ENCODE results near the gene ST8SIA4.

DNA sequence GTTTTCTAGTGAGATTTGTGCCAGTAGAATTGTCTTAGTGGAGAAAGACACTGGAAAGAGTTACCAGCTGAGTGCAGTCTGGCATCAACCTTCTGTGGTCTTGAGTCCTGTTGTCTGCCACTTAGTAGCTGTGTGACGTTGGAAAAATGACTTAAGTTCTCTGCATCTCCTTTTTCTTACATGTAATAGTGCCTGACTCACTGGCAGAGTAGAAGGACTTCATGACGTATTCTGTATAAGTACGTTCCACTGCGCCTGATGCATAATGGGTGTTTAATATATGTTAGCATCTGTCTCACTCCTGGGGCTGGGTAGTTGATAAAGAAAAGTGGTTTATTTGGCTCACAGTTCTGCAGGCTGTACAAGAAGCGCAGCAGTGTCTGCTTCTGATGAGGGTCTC, 144.8 kb downstream of the ST8SIA4 start:
- TF ChIP-seq, protein P1, sequence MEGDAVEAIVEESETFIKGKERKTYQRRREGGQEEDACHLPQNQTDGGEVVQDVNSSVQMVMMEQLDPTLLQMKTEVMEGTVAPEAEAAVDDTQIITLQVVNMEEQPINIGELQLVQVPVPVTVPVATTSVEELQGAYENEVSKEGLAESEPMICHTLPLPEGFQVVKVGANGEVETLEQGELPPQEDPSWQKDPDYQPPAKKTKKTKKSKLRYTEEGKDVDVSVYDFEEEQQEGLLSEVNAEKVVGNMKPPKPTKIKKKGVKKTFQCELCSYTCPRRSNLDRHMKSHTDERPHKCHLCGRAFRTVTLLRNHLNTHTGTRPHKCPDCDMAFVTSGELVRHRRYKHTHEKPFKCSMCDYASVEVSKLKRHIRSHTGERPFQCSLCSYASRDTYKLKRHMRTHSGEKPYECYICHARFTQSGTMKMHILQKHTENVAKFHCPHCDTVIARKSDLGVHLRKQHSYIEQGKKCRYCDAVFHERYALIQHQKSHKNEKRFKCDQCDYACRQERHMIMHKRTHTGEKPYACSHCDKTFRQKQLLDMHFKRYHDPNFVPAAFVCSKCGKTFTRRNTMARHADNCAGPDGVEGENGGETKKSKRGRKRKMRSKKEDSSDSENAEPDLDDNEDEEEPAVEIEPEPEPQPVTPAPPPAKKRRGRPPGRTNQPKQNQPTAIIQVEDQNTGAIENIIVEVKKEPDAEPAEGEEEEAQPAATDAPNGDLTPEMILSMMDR (IDR thresholded peaks at IDR 0.05): no peak
- TF ChIP-seq ZFX (IDR thresholded peaks at IDR 0.05; ENCODE audit: borderline replicate concordance): no peak
